HCT116 (cell line): ENCODE measurements around the gene CRISPLD2. TPM values are rescaled to one million over a fixed set of nuclear protein-coding genes. Genes with fewer than 3 reads are reported as not detected.

Source experiments
- ATAC-seq: fragments of 200-7000 bp; cut with Tn5 transposase; 2 replicates; pipeline ENCODE4 v1.9.1; 2020; ENCODE audit warnings: mild to moderate bottlenecking, moderate library complexity
- BruUV-seq: library from RNA; stranded (reverse); fragments of 400-500 nt; replicated peaks from 2 replicates; lab custom pipeline; 2021; lab: Mats Ljungman, UMichigan
- CTCF ChIA-PET: fragments of 300-600 bp; sonication (Branson Sonifier 250); formaldehyde crosslinking; loops from one replicate; lab custom pipeline; 2021; ENCODE audit warnings: antibody characterized with exemption; lab: Charles Lee
- POLR2A ChIA-PET: fragments of 300-600, 350-600 bp; sonication (Branson Sonifier 250); formaldehyde crosslinking; loops from one replicate; lab custom pipeline; 2021; ENCODE audit warnings: antibody characterized with exemption; lab: Charles Lee
- RAD21 ChIA-PET, 2 experiments: fragments of 300-600 bp; sonication (Branson Sonifier 250); formaldehyde crosslinking; loops; one replicate each; lab custom pipeline; 2023; ENCODE audit warnings: low total read pairs in 2 of 2; ENCODE audit not compliant: uncharacterized antibody in 2 of 2, unreplicated experiment in 2 of 2, low non-redundant PET in 1 of 2; lab: Charles Lee
- DNase-seq: peaks from one replicate; pipeline ENCODE4 v3.0.0-alpha.2; 2010; ENCODE audit warnings: low read depth, low spot score
- H2AFZ ChIP-seq: fragments of 200-600 bp; shearing (Covaris generic), sonication (generic); 2 replicates; pipeline ENCODE4 v1.6.1; 2017; ENCODE audit warnings: low read depth, mixed run types, mixed read lengths, antibody characterized with exemption, low read length; ENCODE audit not compliant: poor library complexity, severe bottlenecking
- H3K27ac ChIP-seq: 2 replicates; pipeline ENCODE4 v1.5.1; 2012; ENCODE audit warnings: low read depth, low read length
- H3K27me3 ChIP-seq: fragments of 200-600 bp; sonication (generic); 2 replicates; pipeline ENCODE4 v1.6.1; 2016; ENCODE audit warnings: mixed run types, low read length, mixed read lengths; ENCODE audit not compliant: insufficient read depth
- H3K36me3 ChIP-seq, 2 experiments: fragments of 200-500 bp in 1 of 2; fragments of 200-600 bp in 1 of 2; sonication (Bioruptor generic) in 1 of 2; sonication (generic) in 1 of 2; 2 replicates each; pipeline versions ENCODE4 v1.5.1 to v1.6.1; 2014 to 2016; ENCODE audit warnings: low read length in 2 of 2, inconsistent platforms in 1 of 2, mixed read lengths in 1 of 2, mixed run types in 1 of 2; ENCODE audit not compliant: insufficient read depth in 2 of 2, control insufficient read depth in 1 of 2
- H3K4me1 ChIP-seq, 2 experiments: fragments of 200-600 bp in 1 of 2; sonication (generic) in 1 of 2; 2 replicates each; pipeline versions ENCODE4 v1.5.1 to v1.6.1; 2012 to 2017; ENCODE audit warnings: low read length in 2 of 2, inconsistent platforms in 1 of 2, mild to moderate bottlenecking in 1 of 2, mixed read lengths in 1 of 2, mixed run types in 1 of 2, moderate library complexity in 1 of 2; ENCODE audit not compliant: insufficient read depth in 2 of 2, control insufficient read depth in 1 of 2
- H3K4me2 ChIP-seq: fragments of 200-600 bp; sonication (generic); 2 replicates; pipeline ENCODE4 v1.6.1; 2017; ENCODE audit warnings: mixed run types, low read length, mixed read lengths
- H3K4me3 ChIP-seq, 2 experiments: fragments of 200-600 bp in 1 of 2; sonication (generic) in 1 of 2; replicated peaks in 1 of 2; 2 replicates each; pipeline ENCODE4 v1.5.1; 2011 to 2016; ENCODE audit warnings: low read length in 2 of 2, control low read depth in 1 of 2, low read depth in 1 of 2, mild to moderate bottlenecking in 1 of 2, mixed read lengths in 1 of 2, mixed run types in 1 of 2
- H3K79me2 ChIP-seq: fragments of 200-600 bp; sonication (generic); 2 replicates; pipeline ENCODE4 v1.6.1; 2017; ENCODE audit warnings: mild to moderate bottlenecking, mixed run types, low read length, moderate library complexity, mixed read lengths; ENCODE audit not compliant: insufficient read depth
- H3K9ac ChIP-seq: fragments of 200-600 bp; sonication (generic); 2 replicates; pipeline ENCODE4 v1.6.1; 2016; ENCODE audit warnings: low read length, mixed read lengths
- H3K9me2 ChIP-seq: fragments of 200-600 bp; sonication (generic), shearing (Covaris generic); 2 replicates; pipeline ENCODE4 v1.6.1; 2017; ENCODE audit warnings: mixed run types, mild to moderate bottlenecking, moderate library complexity; ENCODE audit not compliant: insufficient read depth
- H3K9me3 ChIP-seq, 2 experiments: fragments of 200-500 bp in 1 of 2; fragments of 200-600 bp in 1 of 2; sonication (Bioruptor generic) in 1 of 2; sonication (generic) in 1 of 2; 2 replicates each; pipeline ENCODE4 v1.6.1; 2014 to 2017; ENCODE audit warnings: low read length in 2 of 2, mixed read lengths in 2 of 2, inconsistent platforms in 1 of 2, low read depth in 1 of 2, mild to moderate bottlenecking in 1 of 2, mixed run types in 1 of 2, moderate library complexity in 1 of 2; ENCODE audit not compliant: control insufficient read depth in 1 of 2, insufficient read depth in 1 of 2
- H4K20me1 ChIP-seq: fragments of 200-600 bp; sonication (generic), shearing (Covaris generic); 2 replicates; pipeline ENCODE4 v1.6.1; 2017; ENCODE audit warnings: mixed run types, mild to moderate bottlenecking, moderate library complexity; ENCODE audit not compliant: insufficient read depth
- CBX3 ChIP-seq: IDR thresholded peaks from 2 replicates; pipeline ENCODE4 v1.6.1; 2012; ENCODE audit warnings: low read depth
- CEBPB ChIP-seq: IDR thresholded peaks from 2 replicates; pipeline ENCODE4 v1.6.1; 2012; ENCODE audit warnings: low read depth
- EGR1 ChIP-seq: IDR thresholded peaks from 2 replicates; pipeline ENCODE4 v1.6.1; 2012; ENCODE audit warnings: low read depth
- ELF1 ChIP-seq: IDR thresholded peaks from 2 replicates; pipeline ENCODE4 v1.6.1; 2012; ENCODE audit warnings: low read depth, borderline replicate concordance
- EZH2 ChIP-seq: fragments of 200-600 bp; sonication (generic); IDR thresholded peaks from 2 replicates; pipeline ENCODE4 v1.6.1; 2017; ENCODE audit warnings: antibody characterized with exemption, mixed run types
- FOSL1 ChIP-seq: IDR thresholded peaks from 2 replicates; pipeline ENCODE4 v1.6.1; 2012; ENCODE audit warnings: low read depth
- JUND ChIP-seq: IDR thresholded peaks from 2 replicates; pipeline ENCODE4 v1.6.1; 2012
- MAX ChIP-seq: IDR thresholded peaks from 2 replicates; pipeline ENCODE4 v1.6.1; 2012
- POLR2A ChIP-seq: IDR thresholded peaks from 2 replicates; pipeline ENCODE4 v1.7.0; 2011; ENCODE audit warnings: borderline replicate concordance; ENCODE audit not compliant: insufficient read depth, insufficient read length; ENCODE audit errors: extremely low read depth
- POLR2AphosphoS5 ChIP-seq: IDR thresholded peaks from 2 replicates; pipeline ENCODE4 v1.6.1; 2011; ENCODE audit warnings: mild to moderate bottlenecking, low read depth, low read length, moderate library complexity
- RAD21 ChIP-seq: IDR thresholded peaks from 2 replicates; pipeline ENCODE4 v1.6.1; 2012; ENCODE audit warnings: low read depth, mild to moderate bottlenecking
- SIN3A ChIP-seq: IDR thresholded peaks from 2 replicates; pipeline ENCODE4 v1.6.1; 2012; ENCODE audit warnings: low read depth
- SP1 ChIP-seq: IDR thresholded peaks from 2 replicates; pipeline ENCODE4 v1.6.1; 2012; ENCODE audit warnings: low read depth
- ZFX ChIP-seq: fragments of 450-650 bp; IDR thresholded peaks from 2 replicates; pipeline ENCODE4 v1.6.1; 2017
- ZNF274 ChIP-seq: fragments of 200-500 bp; sonication (Bioruptor generic); IDR thresholded peaks from 2 replicates; pipeline ENCODE4 v1.6.1; 2014; ENCODE audit warnings: mild to moderate bottlenecking, low read depth, low read length, inconsistent platforms
- intact Hi-C: fragments of 100-400 bp; cut with micrococcal nuclease; formaldehyde crosslinking; loops from 2 replicates; pipeline ENCODE4 v1.10.0; 2022
- total RNA-seq: library from RNA; stranded (reverse); gene quantifications from one replicate; pipeline ENCODE4 v1.2.1, GENCODE V29; 2021; ENCODE audit not compliant: unreplicated experiment
- TF ChIP-seq, protein P1 (sequence below): IDR thresholded peaks from 2 replicates; pipeline ENCODE4 v1.6.1; 2011; ENCODE audit warnings: mild to moderate bottlenecking, low read length, moderate library complexity; ENCODE audit not compliant: insufficient replicate concordance; ENCODE audit errors: extremely low read depth

The CRISPLD2 gene
- total RNA-seq, 1 experiment from 2014 or later = 4.6 TPM

DNA sequence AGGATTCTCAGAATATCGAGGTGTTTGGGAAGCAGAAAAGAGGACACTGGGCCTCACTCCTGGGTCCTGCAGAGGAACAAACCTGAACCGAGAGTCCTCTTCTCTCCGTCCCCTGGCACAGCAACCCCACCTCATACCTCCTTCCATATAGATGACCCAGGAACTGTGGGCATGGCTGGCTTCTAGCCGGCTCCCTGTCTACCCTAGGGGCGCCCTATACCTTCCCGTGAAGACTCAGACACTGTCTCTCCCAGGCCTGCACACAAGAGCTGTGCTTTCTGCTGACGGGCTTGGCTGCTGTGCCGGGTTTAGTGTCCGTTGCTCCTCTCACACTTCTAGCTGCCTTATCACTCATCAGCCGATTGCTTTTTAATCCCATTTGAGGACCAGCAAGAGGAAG, 46.5 kb upstream of the CRISPLD2 start:
- no peaks in the 10 kb centered on the region for H3K27me3 ChIP-seq
- no peak overlapping the region for H3K4me2 ChIP-seq
- RAD21 ChIA-PET = no interaction called here
- peaks cover 53% of the 10 kb centered on the region for H3K79me2 ChIP-seq
- TF ChIP-seq ZNF274 = no peak
- no peak for TF ChIP-seq CBX3
- TF ChIP-seq JUND = no peak
- TF ChIP-seq POLR2A = no peak
- TF ChIP-seq, protein P1, sequence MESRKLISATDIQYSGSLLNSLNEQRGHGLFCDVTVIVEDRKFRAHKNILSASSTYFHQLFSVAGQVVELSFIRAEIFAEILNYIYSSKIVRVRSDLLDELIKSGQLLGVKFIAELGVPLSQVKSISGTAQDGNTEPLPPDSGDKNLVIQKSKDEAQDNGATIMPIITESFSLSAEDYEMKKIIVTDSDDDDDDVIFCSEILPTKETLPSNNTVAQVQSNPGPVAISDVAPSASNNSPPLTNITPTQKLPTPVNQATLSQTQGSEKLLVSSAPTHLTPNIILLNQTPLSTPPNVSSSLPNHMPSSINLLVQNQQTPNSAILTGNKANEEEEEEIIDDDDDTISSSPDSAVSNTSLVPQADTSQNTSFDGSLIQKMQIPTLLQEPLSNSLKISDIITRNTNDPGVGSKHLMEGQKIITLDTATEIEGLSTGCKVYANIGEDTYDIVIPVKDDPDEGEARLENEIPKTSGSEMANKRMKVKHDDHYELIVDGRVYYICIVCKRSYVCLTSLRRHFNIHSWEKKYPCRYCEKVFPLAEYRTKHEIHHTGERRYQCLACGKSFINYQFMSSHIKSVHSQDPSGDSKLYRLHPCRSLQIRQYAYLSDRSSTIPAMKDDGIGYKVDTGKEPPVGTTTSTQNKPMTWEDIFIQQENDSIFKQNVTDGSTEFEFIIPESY = no peak
- no peak for TF ChIP-seq POLR2AphosphoS5
- no peak for TF ChIP-seq EZH2
- TF ChIP-seq ELF1 = no peak
- TF ChIP-seq SP1 = no peak
- no peak for TF ChIP-seq RAD21
- TF ChIP-seq ZFX = no peak
- TF ChIP-seq SIN3A = no peak
- TF ChIP-seq EGR1 = no peak
- no peak for TF ChIP-seq FOSL1
- TF ChIP-seq CEBPB = no peak
- no peak for TF ChIP-seq MAX
- TF ChIP-seq, all 23 proteins: peak for 0
- no peak overlapping the region for H2AFZ ChIP-seq
- CTCF ChIA-PET = interaction anchor here (1.6 kb wide), 1 partner anchor 15 kb away, joined by 4 read pairs; no protein-coding TSS in a partner anchor
- H3K4me3 ChIP-seq = no peak overlapping the region
- no peak for DNase-seq
- BruUV-seq = no TSS peak
- POLR2A ChIA-PET = no interaction called here
- intact Hi-C loops = no loop called here
- H3K4me1 ChIP-seq = no peaks in the 10 kb centered on the region
- H4K20me1 ChIP-seq = no peaks in the 10 kb centered on the region; the same call in 1 of the 2 replicates
- H3K9me2 ChIP-seq = no peaks in the 10 kb centered on the region
- no peaks in the 10 kb centered on the region for H3K9me3 ChIP-seq
- 0 out of 2 replicates have a peak, but pooled peaks have one; percentile 32 for ATAC-seq
- peaks cover 59 to 70% of the 10 kb centered on the region in 2 experiments for H3K36me3 ChIP-seq
- H3K27ac ChIP-seq = no peak overlapping the region
- H3K9ac ChIP-seq = no peak overlapping the region
